ENCODE data around the gene SRPK2.

DNA sequence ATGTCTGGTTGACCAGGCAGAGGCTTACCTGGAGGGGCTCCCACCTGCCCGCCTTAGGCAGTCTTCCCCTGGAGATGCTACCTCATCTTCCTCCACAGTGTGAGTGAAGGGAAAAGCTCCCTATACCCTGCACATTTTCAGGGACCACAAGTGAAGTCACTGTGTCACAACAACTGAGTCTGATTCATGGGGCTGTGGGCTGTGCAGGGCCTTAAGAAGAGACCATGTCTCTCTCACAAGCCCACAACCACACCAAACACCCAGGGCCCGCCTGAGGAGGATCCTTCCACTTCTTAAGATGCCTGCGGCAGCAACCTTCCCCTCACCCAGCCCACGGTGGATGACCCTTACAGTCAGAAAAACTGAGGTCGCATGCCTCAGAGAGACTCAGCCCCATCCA lies 256.4 kb downstream of the SRPK2 start:
- TF ChIP-seq, protein P1, sequence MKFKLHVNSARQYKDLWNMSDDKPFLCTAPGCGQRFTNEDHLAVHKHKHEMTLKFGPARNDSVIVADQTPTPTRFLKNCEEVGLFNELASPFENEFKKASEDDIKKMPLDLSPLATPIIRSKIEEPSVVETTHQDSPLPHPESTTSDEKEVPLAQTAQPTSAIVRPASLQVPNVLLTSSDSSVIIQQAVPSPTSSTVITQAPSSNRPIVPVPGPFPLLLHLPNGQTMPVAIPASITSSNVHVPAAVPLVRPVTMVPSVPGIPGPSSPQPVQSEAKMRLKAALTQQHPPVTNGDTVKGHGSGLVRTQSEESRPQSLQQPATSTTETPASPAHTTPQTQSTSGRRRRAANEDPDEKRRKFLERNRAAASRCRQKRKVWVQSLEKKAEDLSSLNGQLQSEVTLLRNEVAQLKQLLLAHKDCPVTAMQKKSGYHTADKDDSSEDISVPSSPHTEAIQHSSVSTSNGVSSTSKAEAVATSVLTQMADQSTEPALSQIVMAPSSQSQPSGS (CRISPR knock-in tag; IDR thresholded peaks at IDR 0.05; ENCODE audit: borderline replicate concordance, low read depth) = no peak
- TF ChIP-seq ELF4 (CRISPR knock-in tag; IDR thresholded peaks at IDR 0.05; ENCODE audit: low read depth) (no peak), CTCF (IDR thresholded peaks at IDR 0.05) (no peak), MAX (CRISPR knock-in tag; IDR thresholded peaks at IDR 0.05) (no peak)
